Neural cell (in vitro differentiated cells): ENCODE results near the gene NAA35.

Source experiments
- CTCF ChIP-seq: fragments of 450-650 bp; IDR thresholded peaks from 2 replicates; pipeline ENCODE4 v1.5.1; 2014; ENCODE audit warnings: antibody characterized with exemption, mild to moderate bottlenecking, moderate library complexity; ENCODE audit not compliant: poor library complexity, severe bottlenecking
- EP300 ChIP-seq: fragments of 450-650 bp; conservative IDR thresholded peaks from 2 replicates; pipeline ENCODE4 v1.6.1; 2014; ENCODE audit warnings: antibody characterized with exemption, mild to moderate bottlenecking, moderate library complexity; ENCODE audit not compliant: poor library complexity, severe bottlenecking
- EZH2 ChIP-seq: fragments of 200-600, 300-800 bp; shearing (Covaris generic), sonication (generic); IDR thresholded peaks from 2 replicates; pipeline ENCODE4 v1.6.1; 2014; ENCODE audit warnings: antibody characterized with exemption, low read length, borderline replicate concordance, mild to moderate bottlenecking; ENCODE audit not compliant: insufficient read depth, poor library complexity, severe bottlenecking
- POLR2AphosphoS5 ChIP-seq: IDR thresholded peaks from 2 replicates; pipeline ENCODE4 v1.6.1; 2012
- RAD21 ChIP-seq: fragments of 450-650 bp; conservative IDR thresholded peaks from 2 replicates; pipeline ENCODE4 v1.6.1; 2014; ENCODE audit warnings: antibody characterized with exemption, mild to moderate bottlenecking, moderate library complexity
- REST ChIP-seq: IDR thresholded peaks from 2 replicates; pipeline ENCODE4 v1.6.1; 2012; ENCODE audit warnings: borderline replicate concordance
- SMC3 ChIP-seq: fragments of 450-650 bp; conservative IDR thresholded peaks from 2 replicates; pipeline ENCODE4 v1.6.1; 2014; ENCODE audit warnings: antibody characterized with exemption, mild to moderate bottlenecking, moderate library complexity; ENCODE audit not compliant: poor library complexity
- TAF1 ChIP-seq: IDR thresholded peaks from 2 replicates; pipeline ENCODE4 v1.6.1; 2012; ENCODE audit warnings: low read depth

GRCh38 chr9:86042199-86042978, 101.4 kb downstream of the NAA35 start:
- TF ChIP-seq CTCF (no peak), EZH2 (no peak), POLR2AphosphoS5 (no peak), SMC3 (no peak), TAF1 (no peak), REST (no peak), EP300 (no peak), RAD21 (no peak)
